Ishikawa (cell line): ENCODE measurements around the gene NPAS2.

ENCODE experiments used
- CEBPB ChIP-seq: IDR thresholded peaks from 2 replicates; pipeline ENCODE4 v1.6.1; 2012
- CREB1 ChIP-seq: IDR thresholded peaks from 2 replicates; pipeline ENCODE4 v1.6.1; 2012; ENCODE audit warnings: low read depth
- EGR1 ChIP-seq: IDR thresholded peaks from 2 replicates; pipeline ENCODE4 v1.6.1; 2012
- EP300 ChIP-seq: IDR thresholded peaks from 2 replicates; pipeline ENCODE4 v1.6.1; 2012; ENCODE audit warnings: borderline replicate concordance
- FOXM1 ChIP-seq: IDR thresholded peaks from 2 replicates; pipeline ENCODE4 v1.6.1; 2012; ENCODE audit warnings: low read depth, borderline replicate concordance
- NFIC ChIP-seq: IDR thresholded peaks from 2 replicates; pipeline ENCODE4 v1.6.1; 2012
- RAD21 ChIP-seq: IDR thresholded peaks from 2 replicates; pipeline ENCODE4 v1.6.1; 2012; ENCODE audit warnings: low read depth
- TAF1 ChIP-seq: IDR thresholded peaks from 2 replicates; pipeline ENCODE4 v1.6.1; 2012; ENCODE audit warnings: low read depth, mild to moderate bottlenecking
- TCF12 ChIP-seq: IDR thresholded peaks from 2 replicates; pipeline ENCODE4 v1.6.1; 2012; ENCODE audit warnings: low read depth
- TEAD4 ChIP-seq: IDR thresholded peaks from 2 replicates; pipeline ENCODE4 v1.6.1; 2012
- YY1 ChIP-seq: IDR thresholded peaks from 2 replicates; pipeline ENCODE4 v1.6.1; 2012; ENCODE audit warnings: low read depth
- ZBTB7A ChIP-seq: IDR thresholded peaks from 2 replicates; pipeline ENCODE4 v1.6.1; 2012; ENCODE audit warnings: low read depth
- TF ChIP-seq, protein P1 (sequence below): IDR thresholded peaks from 2 replicates; pipeline ENCODE4 v1.6.1; 2012
- TF ChIP-seq, protein P2 (sequence below): IDR thresholded peaks from 2 replicates; pipeline ENCODE4 v1.6.1; 2012
- TF ChIP-seq, protein P3 (sequence below): IDR thresholded peaks from 2 replicates; pipeline ENCODE4 v1.6.1; 2012; ENCODE audit warnings: low read depth, mild to moderate bottlenecking

NPAS2 gene

DNA sequence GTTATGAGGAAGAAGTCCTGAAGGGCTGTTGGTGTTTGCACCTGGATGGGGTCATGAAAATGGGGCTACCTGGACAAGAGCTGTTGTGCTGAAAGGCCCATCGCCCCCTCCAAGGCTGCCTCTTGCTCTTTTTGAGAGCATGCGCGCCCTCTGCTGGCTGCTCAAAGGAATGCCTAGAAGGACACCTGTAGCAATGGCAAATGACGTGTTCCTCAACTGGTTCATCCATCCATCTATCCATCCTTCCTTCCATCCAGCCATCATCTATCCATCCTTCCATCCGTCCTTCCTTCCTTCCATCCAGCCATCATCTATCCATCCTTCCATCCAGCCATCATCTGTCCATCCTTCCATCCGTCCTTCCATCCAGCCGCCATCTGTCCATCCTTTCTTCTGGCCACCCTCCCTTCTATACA is 165.0 kb downstream of the NPAS2 start:
- TF ChIP-seq NFIC (no peak), RAD21 (peak; percentile 96), CEBPB (no peak), EP300 (no peak)

DNA sequence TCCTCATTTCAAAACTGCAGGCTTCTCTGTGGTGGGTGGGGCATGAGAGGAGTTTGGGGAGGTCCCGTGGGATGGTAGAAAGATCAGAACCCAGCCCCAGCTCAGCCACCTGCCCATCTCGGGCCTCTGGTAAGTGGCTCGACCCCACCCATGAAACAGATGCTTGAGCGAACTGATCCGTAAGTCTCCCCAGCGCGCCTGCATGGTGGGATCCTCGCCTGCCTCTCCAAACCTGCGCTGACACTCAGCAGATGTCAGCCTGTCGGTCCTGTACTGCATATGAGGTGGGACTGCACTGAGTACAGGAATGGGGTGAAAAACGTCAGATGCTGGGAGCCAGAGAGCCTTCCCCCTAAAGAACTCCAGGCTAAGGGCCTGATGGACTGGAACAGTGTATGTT is 166.2 kb downstream of the NPAS2 start:
- TF ChIP-seq, protein P1, sequence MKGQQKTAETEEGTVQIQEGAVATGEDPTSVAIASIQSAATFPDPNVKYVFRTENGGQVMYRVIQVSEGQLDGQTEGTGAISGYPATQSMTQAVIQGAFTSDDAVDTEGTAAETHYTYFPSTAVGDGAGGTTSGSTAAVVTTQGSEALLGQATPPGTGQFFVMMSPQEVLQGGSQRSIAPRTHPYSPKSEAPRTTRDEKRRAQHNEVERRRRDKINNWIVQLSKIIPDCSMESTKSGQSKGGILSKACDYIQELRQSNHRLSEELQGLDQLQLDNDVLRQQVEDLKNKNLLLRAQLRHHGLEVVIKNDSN, result no peak
- TF ChIP-seq TEAD4, result no peak

DNA sequence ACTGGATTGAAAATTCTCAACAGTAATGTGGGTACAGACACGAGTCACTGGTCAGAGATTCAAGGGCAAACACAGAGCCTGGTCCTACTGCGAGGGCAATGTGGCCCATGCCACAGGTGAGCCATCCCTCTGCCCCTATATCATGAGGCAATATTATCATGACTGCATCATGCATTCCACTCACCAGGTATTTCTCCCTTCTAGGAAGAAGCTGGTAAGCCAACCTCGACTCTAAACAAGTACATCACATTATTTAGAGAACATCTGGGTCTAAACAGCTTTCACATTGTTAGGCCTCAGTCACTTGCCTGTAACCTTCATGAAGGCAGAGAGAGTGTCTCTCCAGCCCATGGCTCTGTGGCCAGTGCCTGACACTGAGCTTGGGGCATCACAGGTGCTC is 167.6 kb downstream of the NPAS2 start:
- TF ChIP-seq, protein P2, sequence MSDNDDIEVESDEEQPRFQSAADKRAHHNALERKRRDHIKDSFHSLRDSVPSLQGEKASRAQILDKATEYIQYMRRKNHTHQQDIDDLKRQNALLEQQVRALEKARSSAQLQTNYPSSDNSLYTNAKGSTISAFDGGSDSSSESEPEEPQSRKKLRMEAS, result no peak
- no peak for TF ChIP-seq CREB1
- no peak for TF ChIP-seq ZBTB7A

DNA sequence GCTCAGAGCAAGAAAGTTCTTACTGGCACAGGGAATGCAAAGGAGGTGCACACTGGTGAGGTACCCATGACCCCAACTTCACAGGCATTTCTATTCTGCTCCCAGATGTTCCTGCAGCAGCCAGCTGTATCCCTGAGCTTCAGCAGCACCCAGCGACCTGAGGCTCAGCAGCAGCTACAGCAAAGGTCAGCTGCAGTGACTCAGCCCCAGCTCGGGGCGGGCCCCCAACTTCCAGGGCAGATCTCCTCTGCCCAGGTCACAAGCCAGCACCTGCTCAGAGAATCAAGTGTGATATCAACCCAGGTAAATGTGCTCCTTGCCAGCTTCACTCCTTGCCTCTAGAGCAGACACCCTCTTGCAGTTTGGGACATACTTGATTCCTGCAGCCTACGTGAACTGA is 168.0 kb downstream of the NPAS2 start:
- TF ChIP-seq CREB1, result no peak
- no peak for TF ChIP-seq NFIC
- no peak for TF ChIP-seq TAF1
- no peak for TF ChIP-seq EP300
- TF ChIP-seq TEAD4, result no peak
- TF ChIP-seq YY1, result no peak
- no peak for TF ChIP-seq EGR1
- no peak for TF ChIP-seq ZBTB7A
- no peak for TF ChIP-seq RAD21
- TF ChIP-seq, protein P3, sequence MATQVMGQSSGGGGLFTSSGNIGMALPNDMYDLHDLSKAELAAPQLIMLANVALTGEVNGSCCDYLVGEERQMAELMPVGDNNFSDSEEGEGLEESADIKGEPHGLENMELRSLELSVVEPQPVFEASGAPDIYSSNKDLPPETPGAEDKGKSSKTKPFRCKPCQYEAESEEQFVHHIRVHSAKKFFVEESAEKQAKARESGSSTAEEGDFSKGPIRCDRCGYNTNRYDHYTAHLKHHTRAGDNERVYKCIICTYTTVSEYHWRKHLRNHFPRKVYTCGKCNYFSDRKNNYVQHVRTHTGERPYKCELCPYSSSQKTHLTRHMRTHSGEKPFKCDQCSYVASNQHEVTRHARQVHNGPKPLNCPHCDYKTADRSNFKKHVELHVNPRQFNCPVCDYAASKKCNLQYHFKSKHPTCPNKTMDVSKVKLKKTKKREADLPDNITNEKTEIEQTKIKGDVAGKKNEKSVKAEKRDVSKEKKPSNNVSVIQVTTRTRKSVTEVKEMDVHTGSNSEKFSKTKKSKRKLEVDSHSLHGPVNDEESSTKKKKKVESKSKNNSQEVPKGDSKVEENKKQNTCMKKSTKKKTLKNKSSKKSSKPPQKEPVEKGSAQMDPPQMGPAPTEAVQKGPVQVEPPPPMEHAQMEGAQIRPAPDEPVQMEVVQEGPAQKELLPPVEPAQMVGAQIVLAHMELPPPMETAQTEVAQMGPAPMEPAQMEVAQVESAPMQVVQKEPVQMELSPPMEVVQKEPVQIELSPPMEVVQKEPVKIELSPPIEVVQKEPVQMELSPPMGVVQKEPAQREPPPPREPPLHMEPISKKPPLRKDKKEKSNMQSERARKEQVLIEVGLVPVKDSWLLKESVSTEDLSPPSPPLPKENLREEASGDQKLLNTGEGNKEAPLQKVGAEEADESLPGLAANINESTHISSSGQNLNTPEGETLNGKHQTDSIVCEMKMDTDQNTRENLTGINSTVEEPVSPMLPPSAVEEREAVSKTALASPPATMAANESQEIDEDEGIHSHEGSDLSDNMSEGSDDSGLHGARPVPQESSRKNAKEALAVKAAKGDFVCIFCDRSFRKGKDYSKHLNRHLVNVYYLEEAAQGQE, result no peak
- TF ChIP-seq, protein P2, result no peak

DNA sequence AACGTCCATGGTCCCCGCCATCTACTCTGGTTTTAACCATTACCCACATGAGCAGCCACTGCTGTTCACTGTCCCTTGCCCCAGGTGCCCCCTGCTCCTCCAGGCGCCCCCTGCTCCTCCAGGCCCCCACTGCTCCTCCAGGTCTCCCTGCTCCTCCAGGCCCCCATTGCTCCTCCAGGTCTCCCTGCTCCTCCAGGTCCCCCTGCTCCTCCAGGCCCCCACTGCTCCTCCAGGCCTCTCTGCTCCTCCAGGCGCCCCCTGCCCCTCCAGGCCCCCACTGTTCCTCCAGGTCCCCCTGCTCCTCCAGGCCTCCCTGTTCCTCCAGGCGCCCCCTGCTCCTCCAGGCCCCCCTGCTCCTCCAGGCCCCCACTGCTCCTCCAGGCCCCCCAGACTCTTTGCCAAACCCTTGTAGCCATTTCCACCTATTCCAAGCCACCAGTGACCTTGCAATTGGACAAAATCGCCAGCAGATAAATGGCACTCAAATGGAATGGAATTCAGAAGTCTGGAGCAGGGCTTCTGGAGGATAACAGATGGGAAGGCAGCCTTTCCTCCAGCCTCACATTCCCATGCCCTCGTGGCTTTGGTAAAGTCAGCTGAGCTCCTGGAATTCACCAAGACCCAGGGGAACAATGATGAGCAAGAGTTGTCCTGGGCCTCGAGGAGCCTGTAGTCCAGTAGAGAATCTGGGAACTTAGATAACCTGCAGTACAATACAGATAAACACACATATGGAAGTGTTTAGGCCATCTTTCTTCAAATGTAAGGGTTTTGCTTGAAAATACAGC is 168.9 kb downstream of the NPAS2 start:
- TF ChIP-seq TAF1 (no peak), FOXM1 (no peak), ZBTB7A (no peak), CREB1 (no peak), RAD21 (no peak)
- TF ChIP-seq, protein P1, result no peak
- TF ChIP-seq, protein P2, result no peak
- TF ChIP-seq, protein P3, result no peak

DNA sequence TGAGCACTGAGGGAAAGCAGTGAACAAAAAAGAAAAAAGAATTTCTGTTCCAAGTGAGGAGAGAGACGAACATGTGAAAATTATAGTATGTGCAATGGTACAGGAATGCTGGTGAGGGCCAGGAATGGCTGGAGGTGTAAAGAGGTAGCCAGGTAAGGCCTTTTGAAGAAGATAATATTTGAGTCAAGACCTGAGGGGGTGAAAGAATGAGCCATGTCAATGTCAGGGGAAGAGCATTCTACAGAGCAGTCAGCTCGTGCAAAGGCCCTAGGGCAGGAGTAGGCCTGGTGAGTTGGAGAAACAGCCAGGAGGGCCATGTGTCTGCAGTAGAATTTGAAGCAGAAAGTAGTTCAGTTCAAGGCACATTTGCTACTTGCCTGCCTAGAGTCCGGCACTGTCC is 169.7 kb downstream of the NPAS2 start:
- TF ChIP-seq EP300, result no peak
- TF ChIP-seq TEAD4, result no peak
- TF ChIP-seq, protein P1, result no peak
- TF ChIP-seq TCF12, result no peak
- TF ChIP-seq EGR1, result no peak
- no peak for TF ChIP-seq CREB1
- no peak for TF ChIP-seq RAD21
- TF ChIP-seq ZBTB7A, result no peak
- TF ChIP-seq YY1, result no peak
- no peak for TF ChIP-seq FOXM1
- TF ChIP-seq NFIC, result no peak
- no peak for TF ChIP-seq CEBPB
- TF ChIP-seq, protein P3, result no peak
- TF ChIP-seq, protein P2, result no peak
- no peak for TF ChIP-seq TAF1
